Dermis blood vessel endothelial cell (primary cell): ENCODE data around the gene DSCAML1. TPM values are rescaled to one million over a fixed set of nuclear protein-coding genes. Genes with fewer than 3 reads are reported as not detected.

Experiments
- DNase-seq: peaks from one replicate; pipeline ENCODE4 v3.0.0; 2010
- total RNA-seq: library from RNA; depleted of rRNA; stranded (reverse); fragments of >200 nt; gene quantifications from 2 replicates; pipeline ENCODE4 v1.2.3, GENCODE V29; 2014

Gene DSCAML1
- total RNA-seq, 1 donor from 2014 or later, result under 0.01 TPM

- DNase-seq, result no peak
Measured at GRCh38 chr11:117691516-117691915, 105.5 kb downstream of the DSCAML1 start.

DNA sequence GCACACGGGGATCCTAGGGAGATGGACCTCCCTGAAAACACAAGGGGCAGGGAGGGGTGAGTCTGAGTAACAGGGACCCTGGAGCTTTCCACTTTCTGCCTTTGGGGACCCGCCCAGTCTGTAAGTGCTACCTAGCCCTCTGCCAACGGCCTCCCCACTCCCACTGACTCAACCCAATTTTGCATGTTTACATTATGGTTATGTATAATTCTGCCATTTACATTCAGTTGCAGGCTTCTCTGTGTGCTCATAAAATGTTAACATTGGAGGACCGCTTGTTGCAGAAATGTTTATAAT lies 105.8 kb downstream of the DSCAML1 start:
- no peak for DNase-seq

GRCh38 chr11:117690484-117691217 lies 106.4 kb downstream of the DSCAML1 start:
- no peak for DNase-seq

GRCh38 chr11:117688255-117688797 lies 108.7 kb downstream of the DSCAML1 start:
- DNase-seq, result no peak

DNA sequence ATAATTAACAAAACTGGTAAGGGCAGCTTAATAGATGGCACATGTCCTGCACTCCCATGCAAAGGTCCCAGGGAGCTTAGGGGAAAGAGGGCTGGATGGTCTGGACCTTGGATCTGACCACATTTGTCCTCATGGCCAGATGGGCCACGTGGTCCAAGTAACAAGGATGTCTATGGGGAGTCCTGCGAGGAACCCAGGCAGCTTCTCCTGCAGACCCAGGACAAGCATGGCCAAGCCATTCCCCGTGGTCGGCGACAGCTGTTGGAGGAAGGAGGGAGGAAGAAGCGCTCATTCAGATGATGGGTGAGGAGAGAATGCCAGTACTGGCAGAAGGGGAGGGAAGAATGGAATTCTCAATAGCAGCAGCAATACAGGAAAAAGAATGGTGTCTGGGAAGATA lies 109.2 kb downstream of the DSCAML1 start:
- DNase-seq, result no peak

DNA sequence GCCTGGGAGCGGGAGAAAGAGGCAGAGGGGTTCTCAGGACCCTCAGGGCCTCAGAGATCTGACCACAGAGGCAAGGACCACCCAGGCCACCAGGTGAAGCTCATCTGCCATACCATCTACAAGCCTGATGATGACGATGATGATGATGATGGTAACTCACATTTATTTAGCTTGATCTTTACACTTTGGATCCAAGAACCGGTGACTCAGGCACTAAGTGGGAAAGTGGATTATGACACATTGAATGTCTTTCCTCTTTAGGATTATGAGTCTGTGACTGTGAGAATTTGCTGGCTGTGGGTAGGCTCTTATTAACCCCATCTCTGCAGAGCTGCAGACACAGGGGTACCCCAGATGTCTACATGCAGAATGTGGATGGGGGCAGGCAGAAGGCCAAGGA lies 110.3 kb downstream of the DSCAML1 start:
- DNase-seq, result no peak

DNA sequence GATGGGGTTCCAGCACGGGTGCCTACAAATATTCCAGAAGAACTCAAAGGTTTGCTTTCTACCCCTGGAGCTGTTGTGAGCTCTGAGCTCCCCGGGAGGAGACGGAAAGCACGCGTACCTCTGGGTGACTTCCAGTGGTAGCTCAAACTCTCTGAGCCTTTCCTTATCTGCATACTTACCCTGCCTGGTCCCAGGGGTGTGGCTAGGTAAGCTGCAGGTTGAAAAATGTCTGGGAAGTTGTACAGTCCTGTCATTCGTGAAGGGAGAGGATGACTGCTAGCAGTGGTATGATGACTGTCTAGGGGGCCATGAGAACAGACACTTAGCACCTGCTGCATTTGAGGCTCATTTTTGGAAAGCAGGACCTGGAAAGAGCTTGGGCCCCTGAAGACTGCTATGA lies 111.5 kb downstream of the DSCAML1 start:
- no peak for DNase-seq

GRCh38 chr11:117684731-117685130 lies 112.3 kb downstream of the DSCAML1 start:
- no peak for DNase-seq

GRCh38 chr11:117684111-117684510 lies 112.9 kb downstream of the DSCAML1 start:
- DNase-seq, result no peak

DNA sequence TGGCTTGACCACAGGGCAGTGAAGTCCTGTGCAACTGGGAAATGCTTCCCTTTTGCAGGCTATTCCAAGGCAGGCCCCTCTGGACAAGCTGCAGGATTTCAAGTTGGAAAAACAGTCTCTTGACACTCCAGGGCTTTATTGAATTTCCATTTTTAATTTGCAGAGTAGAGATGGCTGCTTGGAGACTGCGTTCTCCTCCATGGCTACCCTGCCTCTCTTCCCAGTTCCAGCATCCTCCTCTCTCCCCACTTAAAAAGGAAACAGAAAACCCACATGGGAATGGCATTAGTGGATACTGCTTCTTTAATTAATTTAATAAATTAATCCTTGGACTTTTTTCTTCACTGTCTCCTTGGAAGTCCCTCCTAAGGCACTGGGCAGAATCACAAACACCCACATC lies 115.6 kb downstream of the DSCAML1 start:
- DNase-seq, result no peak

DNA sequence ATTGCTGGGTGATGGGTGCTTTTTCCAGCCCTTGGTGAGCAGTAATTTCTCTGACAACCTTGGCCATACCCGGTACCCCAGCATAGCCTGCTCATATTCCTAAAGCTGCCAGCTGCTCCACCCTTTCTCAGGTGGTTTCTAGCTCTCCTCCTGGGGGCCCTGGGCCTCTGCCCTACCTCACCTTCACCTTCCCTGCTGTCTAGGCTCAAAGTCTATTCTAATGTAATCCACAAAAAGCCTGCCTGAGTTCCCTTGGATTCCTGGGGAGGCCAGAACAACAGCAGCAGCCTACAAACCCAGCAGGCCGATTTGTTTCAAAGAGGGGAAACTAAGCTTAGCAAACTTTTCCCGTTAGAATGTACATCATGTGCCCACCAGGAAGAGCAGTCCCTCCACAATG lies 117.6 kb downstream of the DSCAML1 start:
- no peak for DNase-seq

- no peak for DNase-seq
Measured at GRCh38 chr11:117678658-117679406, 118.2 kb downstream of the DSCAML1 start.

DNA sequence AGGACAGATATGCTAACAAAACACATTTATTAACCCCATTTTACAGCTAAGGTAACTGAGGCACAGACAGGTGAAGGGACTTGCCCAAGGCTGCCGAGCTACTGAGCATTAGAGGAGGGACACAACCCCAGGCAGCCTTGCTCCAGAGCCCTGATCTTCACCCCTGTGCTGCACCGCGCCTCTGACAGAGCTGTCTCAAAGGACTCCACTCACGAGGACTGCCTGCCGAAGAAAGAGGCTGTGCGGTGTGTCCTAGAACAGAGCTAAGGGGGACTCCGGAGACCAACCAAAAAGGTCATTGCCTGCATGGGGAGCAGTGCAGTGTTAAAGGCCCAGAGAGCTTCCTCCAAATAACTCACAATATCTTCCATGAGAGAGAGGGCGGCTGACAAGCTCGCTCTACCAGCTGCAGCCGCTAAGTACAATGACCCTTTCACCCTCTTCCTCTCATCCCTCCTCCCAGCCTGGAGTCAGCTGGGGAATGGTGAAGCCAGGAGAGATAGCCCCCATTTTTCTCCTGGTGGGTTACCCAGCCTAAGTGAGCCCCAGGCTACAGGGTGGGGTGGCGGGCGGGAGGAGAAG lies 119.2 kb downstream of the DSCAML1 start:
- DNase-seq, result no peak

GRCh38 chr11:117676501-117676900 lies 120.5 kb downstream of the DSCAML1 start:
- no peak for DNase-seq

- no peak for DNase-seq
Measured at GRCh38 chr11:117673602-117674001, 123.4 kb downstream of the DSCAML1 start.

DNA sequence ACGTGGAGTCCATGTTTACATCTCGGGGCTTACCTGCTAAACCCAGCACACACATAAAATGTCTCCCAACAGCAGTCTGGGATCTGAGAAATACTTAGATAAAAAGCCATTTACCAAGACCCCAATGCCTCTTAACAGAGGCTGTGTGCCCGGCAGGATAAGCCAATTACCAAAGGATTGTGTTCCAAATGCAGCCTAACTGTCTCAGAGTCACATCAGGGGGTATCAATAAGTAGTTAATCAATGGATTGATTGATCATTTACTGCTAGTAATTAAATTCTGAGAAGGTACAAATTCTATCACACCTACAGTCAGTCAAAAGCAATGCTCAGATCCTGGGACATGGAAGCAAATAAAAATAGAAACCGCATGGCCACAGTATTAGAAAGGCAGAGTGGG lies 125.6 kb downstream of the DSCAML1 start:
- DNase-seq, result no peak

DNA sequence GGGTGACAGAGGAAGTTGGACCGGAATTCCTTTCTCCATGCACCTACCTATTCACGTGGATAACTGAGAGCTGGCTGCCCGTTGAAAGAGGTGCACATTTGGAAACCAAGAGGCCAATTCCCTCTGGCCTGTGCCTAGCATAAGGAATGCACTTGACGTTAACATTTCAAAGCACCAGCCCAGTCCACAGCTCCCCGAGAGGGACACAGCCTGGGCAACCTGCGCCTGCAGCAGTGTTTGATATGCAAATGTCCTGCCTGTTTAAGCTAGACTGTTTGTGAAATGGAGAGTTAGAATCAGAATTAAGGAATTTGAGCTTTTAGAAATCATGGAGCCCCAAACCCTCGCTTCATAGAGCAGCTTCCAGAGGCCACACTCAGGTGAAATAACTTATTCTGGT lies 126.1 kb downstream of the DSCAML1 start:
- no peak for DNase-seq

- no peak for DNase-seq
Measured at GRCh38 chr11:117670443-117670842, 126.6 kb downstream of the DSCAML1 start.

GRCh38 chr11:117669616-117670015 lies 127.4 kb downstream of the DSCAML1 start:
- no peak for DNase-seq

GRCh38 chr11:117669062-117669461 lies 128.0 kb downstream of the DSCAML1 start:
- DNase-seq, result no peak

GRCh38 chr11:117668321-117668751 lies 128.7 kb downstream of the DSCAML1 start:
- no peak for DNase-seq

- no peak for DNase-seq
Measured at GRCh38 chr11:117664897-117665296, 132.1 kb downstream of the DSCAML1 start.

- no peak for DNase-seq
Measured at GRCh38 chr11:117663821-117664220, 133.2 kb downstream of the DSCAML1 start.

GRCh38 chr11:117663414-117663813 lies 133.6 kb downstream of the DSCAML1 start:
- DNase-seq, result no peak
